HEK293T (cell line): ENCODE measurements around the gene FILIP1L.

ENCODE experiments used
- FOXK2 ChIP-seq: fragments of 450-650 bp; IDR thresholded peaks from 2 replicates; pipeline ENCODE4 v1.6.1; 2016; ENCODE audit warnings: mild to moderate bottlenecking
- FOXM1 ChIP-seq: fragments of 450-650 bp; IDR thresholded peaks from 2 replicates; pipeline ENCODE4 v1.6.1; 2017; ENCODE audit warnings: mild to moderate bottlenecking, borderline replicate concordance
- L3MBTL2 ChIP-seq: fragments of 450-650 bp; conservative IDR thresholded peaks from 2 replicates; pipeline ENCODE4 v1.6.1; 2016; ENCODE audit warnings: mild to moderate bottlenecking
- LEF1 ChIP-seq: fragments of 450-650 bp; IDR thresholded peaks from 2 replicates; pipeline ENCODE4 v1.6.1; 2017; ENCODE audit warnings: mild to moderate bottlenecking, borderline replicate concordance
- NFRKB ChIP-seq: fragments of 450-650 bp; IDR thresholded peaks from 2 replicates; pipeline ENCODE4 v1.6.1; 2016; ENCODE audit warnings: mild to moderate bottlenecking, moderate library complexity
- SUZ12 ChIP-seq: fragments of 450-650 bp; IDR thresholded peaks from 2 replicates; pipeline ENCODE4 v1.6.1; 2016; ENCODE audit warnings: mild to moderate bottlenecking
- TARDBP ChIP-seq: fragments of 450-650 bp; IDR thresholded peaks from 2 replicates; pipeline ENCODE4 v1.6.1; 2016

- TF ChIP-seq L3MBTL2 (no peak), TARDBP (no peak), FOXM1 (no peak), SUZ12 (no peak), NFRKB (no peak), LEF1 (no peak), FOXK2 (no peak)
These were observed 11.5 kb downstream of the FILIP1L start for GRCh38 chr3:100102757-100103156.
